Testis (tissue), 3 donors: ENCODE data around the gene COPZ1. TPM values are rescaled to one million over a fixed set of nuclear protein-coding genes. Genes with fewer than 3 reads are reported as not detected.
A peak's percentile ranks its signal among the peaks of the same experiment; 100 is the strongest.

ENCODE experiments used
- DNase-seq: peaks from one replicate; pipeline ENCODE4 v3.0.0-alpha.2; 2019
- H3K27ac ChIP-seq, 2 donors: fragments of 200-600 bp; sonication (generic); one replicate each; pipeline ENCODE4 v1.5.1; 2019
- H3K27me3 ChIP-seq: fragments of 200-600 bp; sonication (generic); one replicate; pipeline ENCODE4 v1.5.1; 2019
- H3K36me3 ChIP-seq: fragments of 200-600 bp; sonication (generic); one replicate; pipeline ENCODE4 v1.5.1; 2017; ENCODE audit warnings: low read depth; ENCODE audit errors: missing control alignments
- H3K4me1 ChIP-seq: fragments of 200-600 bp; sonication (generic); one replicate; pipeline ENCODE4 v1.5.1; 2019
- H3K4me3 ChIP-seq, 2 donors: fragments of 200-600 bp; sonication (generic); one replicate each; pipeline ENCODE4 v1.5.1; 2017 to 2019
- H3K9me3 ChIP-seq: fragments of 200-600 bp; sonication (generic); one replicate; pipeline ENCODE4 v1.5.1; 2017
- CTCF ChIP-seq, 3 experiments: fragments of 450-650 bp in 2 of 3; fragments of 200-600 bp in 1 of 3; sonication (generic) in 1 of 3; IDR thresholded peaks; one replicate each; pipeline ENCODE4 v1.5.1; 2016 to 2019; ENCODE audit warnings: antibody characterized with exemption in 3 of 3, mild to moderate bottlenecking in 2 of 3, moderate library complexity in 1 of 3
- POLR2A ChIP-seq: fragments of 450-650 bp; IDR thresholded peaks from one replicate; pipeline ENCODE4 v1.6.1; 2017; ENCODE audit warnings: antibody characterized with exemption, mild to moderate bottlenecking, moderate library complexity
- WGBS, 2 donors: methylation state at CpG; one replicate each; pipeline ENCODE4 v1.1.5; 2018; 5-methylcytosine and 5-hydroxymethylcytosine counted together
- intact Hi-C: fragments of 100-400 bp; cut with DNase I; formaldehyde crosslinking; loops from one replicate; pipeline ENCODE4 v1.15.1; 2023; ENCODE audit warnings: low total_unique reads
- polyA plus RNA-seq: library from polyadenylated mRNA; stranded (reverse); fragments of 350-450 nt; fragmentation: Illumina TruSeq; extraction: RNeasy Lipid Tissue Mini Kit (QIAGEN cat#74804); gene quantifications from one replicate; pipeline ENCODE4 v1.2.3, GENCODE V29; 2014; ENCODE audit warnings: low read depth, low replicate concordance; ENCODE audit not compliant: insufficient read depth
- total RNA-seq, 2 donors: library from RNA; depleted of rRNA; stranded (reverse); fragments of >200 nt; gene quantifications; one replicate each; pipeline ENCODE4 v1.2.3, GENCODE V29; 2016

COPZ1 gene
- total and polyA plus RNA-seq, 3 donors from 2014 or later: 45.9 to 123 (median 63.9) TPM

- DNase-seq: peak; percentile 98
- Histone ChIP-seq H3K4me3 (peak overlapping the region; percentile 60 to 70), H3K27ac (peak overlapping the region; percentile 91 to 95), H3K27me3 (no peaks in the 10 kb centered on the region), H3K9me3 (no peaks in the 10 kb centered on the region), H3K4me1 (peaks cover 49% of the 10 kb centered on the region), H3K36me3 (no peaks in the 10 kb centered on the region)
- intact Hi-C loops: no loop called here
- 0% methylated on average over 36 to 40 of the region's 40 CpGs for WGBS, 2 donors
- TF ChIP-seq POLR2A (no peak), CTCF (IDR thresholded peaks at IDR 0.05) (no peak)
These were observed 34.2 kb downstream of the COPZ1 start for GRCh38 chr12:54358945-54359761.

- 37% methylated on average over 9 of the region's 9 CpGs for WGBS, 2 donors
- no peak for DNase-seq
- no peak for TF ChIP-seq CTCF (IDR thresholded peaks at IDR 0.05)
- no peak for TF ChIP-seq POLR2A
- H3K9me3 ChIP-seq: no peaks in the 10 kb centered on the region
- H3K27me3 ChIP-seq: no peaks in the 10 kb centered on the region
- intact Hi-C loops: loop anchor here (10.0 kb wide), 1 partner anchor 75 kb away; the partner anchor contains the start of genes CBX5 and HNRNPA1
- no peaks in the 10 kb centered on the region for H3K36me3 ChIP-seq
- peaks cover 49% of the 10 kb centered on the region for H3K4me1 ChIP-seq
- H3K4me3 ChIP-seq: peak overlapping the region; percentile 60 to 70
- H3K27ac ChIP-seq: peak overlapping the region; percentile 91 to 95
These were observed 34.9 kb downstream of the COPZ1 start for GRCh38 chr12:54359762-54360351.

GRCh38 chr12:54360717-54361456, 36.0 kb downstream of the COPZ1 start:
- intact Hi-C loops: loop anchor here (10.0 kb wide), 1 partner anchor 76 kb away; the partner anchor contains the start of genes CBX5 and HNRNPA1
- Histone ChIP-seq H3K9me3 (no peaks in the 10 kb centered on the region), H3K4me3 (no peak overlapping the region), H3K4me1 (peaks cover 40% of the 10 kb centered on the region), H3K27ac (peak overlapping the region in 1 of 2 donors; percentile 95), H3K27me3 (no peaks in the 10 kb centered on the region), H3K36me3 (no peaks in the 10 kb centered on the region)
- WGBS, 2 donors: 73 to 81% methylated on average over 16 of the region's 16 CpGs
- DNase-seq: peak; percentile 92
- TF ChIP-seq CTCF (IDR thresholded peaks at IDR 0.05) (peak; percentile 63 to 86 (median 65)), POLR2A (no peak)

GRCh38 chr12:54363047-54363446, 38.1 kb downstream of the COPZ1 start:
- Histone ChIP-seq H3K27ac (no peak overlapping the region), H3K9me3 (no peaks in the 10 kb centered on the region), H3K27me3 (no peaks in the 10 kb centered on the region), H3K4me1 (peaks cover 21% of the 10 kb centered on the region), H3K4me3 (no peak overlapping the region), H3K36me3 (no peaks in the 10 kb centered on the region)
- WGBS, 2 donors: 83 to 89% methylated on average over 6 to 8 of the region's 8 CpGs
- DNase-seq: no peak
- TF ChIP-seq POLR2A: no peak
- no peak for TF ChIP-seq CTCF (IDR thresholded peaks at IDR 0.05)
- intact Hi-C loops: loop anchor here (10.0 kb wide), 1 partner anchor 78 kb away; the partner anchor contains the start of genes CBX5 and HNRNPA1
